AG04450 (cell line): Measurements from ENCODE around the gene CCDC141. TPM values are rescaled to one million over a fixed set of nuclear protein-coding genes. Genes with fewer than 3 reads are reported as not detected.

Experiments
- CTCF ChIA-PET: fragments of 300-600, 350-600 bp; formaldehyde crosslinking; extraction: SDS; loops from one replicate; lab custom pipeline; 2022; ENCODE audit warnings: antibody characterized with exemption, inconsistent platforms; lab: Charles Lee
- POLR2A ChIA-PET: fragments of 350-600 bp; formaldehyde crosslinking; extraction: SDS; loops from one replicate; lab custom pipeline; 2021; ENCODE audit warnings: antibody characterized with exemption, inconsistent platforms; lab: Yijun Ruan, JAX
- DNase-seq: peaks from one replicate; pipeline ENCODE4 v3.0.0-alpha.2; 2011; ENCODE audit warnings: low read depth, low spot score
- H3K27ac ChIP-seq: one replicate; pipeline ENCODE4 v1.5.1; 2012; ENCODE audit warnings: low read depth, low read length, control low read depth
- H3K27me3 ChIP-seq: one replicate; pipeline ENCODE4 v1.6.0; 2012; ENCODE audit warnings: low read length; ENCODE audit not compliant: control insufficient read depth, insufficient read depth
- H3K4me3 ChIP-seq: 2 replicates; pipeline ENCODE4 v1.5.1; 2011; ENCODE audit warnings: mild to moderate bottlenecking, low read depth, low read length, control low read depth
- H3K9me3 ChIP-seq: 2 replicates; pipeline ENCODE4 v1.5.1; 2012; ENCODE audit warnings: low read length; ENCODE audit not compliant: control insufficient read depth, insufficient read depth
- polyA plus RNA-seq: library from polyadenylated mRNA; depleted of rRNA; stranded (reverse); fragments of >200 nt; gene quantifications from 2 replicates; pipeline ENCODE4 v1.2.3, GENCODE V29; 2011
- TF ChIP-seq, protein P1 (sequence below): IDR thresholded peaks from 2 replicates; pipeline ENCODE4 v1.5.1; 2011; ENCODE audit warnings: low read depth, low read length, control low read depth, inconsistent platforms

The CCDC141 gene
- polyA plus RNA-seq, 1 experiment: not detected

DNA sequence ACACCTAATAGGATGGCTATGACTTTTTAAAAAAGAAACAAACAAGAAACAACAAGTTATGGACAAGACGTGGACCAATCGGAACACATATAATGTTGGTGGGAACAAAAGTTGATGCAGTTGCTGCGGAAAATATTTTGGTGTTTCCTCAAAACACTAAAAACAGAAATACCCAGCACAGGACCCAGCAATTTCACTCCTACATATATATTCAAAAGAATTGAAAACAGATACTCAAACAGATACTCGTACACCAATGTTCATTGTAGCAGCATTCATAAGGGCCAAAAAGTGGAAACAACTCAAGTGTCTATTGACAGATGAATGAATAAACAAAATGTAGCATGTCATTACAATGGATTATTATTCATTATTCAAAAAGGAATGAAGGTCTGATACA is 12.1 kb downstream of the CCDC141 start:
- ChIA-PET CTCF (no interaction called here), POLR2A (no interaction called here)
- DNase-seq: no peak
- Histone ChIP-seq H3K27me3 (no peaks in the 10 kb centered on the region), H3K27ac (no peak overlapping the region), H3K9me3 (no peaks in the 10 kb centered on the region), H3K4me3 (no peak overlapping the region)
- TF ChIP-seq, protein P1, sequence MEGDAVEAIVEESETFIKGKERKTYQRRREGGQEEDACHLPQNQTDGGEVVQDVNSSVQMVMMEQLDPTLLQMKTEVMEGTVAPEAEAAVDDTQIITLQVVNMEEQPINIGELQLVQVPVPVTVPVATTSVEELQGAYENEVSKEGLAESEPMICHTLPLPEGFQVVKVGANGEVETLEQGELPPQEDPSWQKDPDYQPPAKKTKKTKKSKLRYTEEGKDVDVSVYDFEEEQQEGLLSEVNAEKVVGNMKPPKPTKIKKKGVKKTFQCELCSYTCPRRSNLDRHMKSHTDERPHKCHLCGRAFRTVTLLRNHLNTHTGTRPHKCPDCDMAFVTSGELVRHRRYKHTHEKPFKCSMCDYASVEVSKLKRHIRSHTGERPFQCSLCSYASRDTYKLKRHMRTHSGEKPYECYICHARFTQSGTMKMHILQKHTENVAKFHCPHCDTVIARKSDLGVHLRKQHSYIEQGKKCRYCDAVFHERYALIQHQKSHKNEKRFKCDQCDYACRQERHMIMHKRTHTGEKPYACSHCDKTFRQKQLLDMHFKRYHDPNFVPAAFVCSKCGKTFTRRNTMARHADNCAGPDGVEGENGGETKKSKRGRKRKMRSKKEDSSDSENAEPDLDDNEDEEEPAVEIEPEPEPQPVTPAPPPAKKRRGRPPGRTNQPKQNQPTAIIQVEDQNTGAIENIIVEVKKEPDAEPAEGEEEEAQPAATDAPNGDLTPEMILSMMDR: no peak

DNA sequence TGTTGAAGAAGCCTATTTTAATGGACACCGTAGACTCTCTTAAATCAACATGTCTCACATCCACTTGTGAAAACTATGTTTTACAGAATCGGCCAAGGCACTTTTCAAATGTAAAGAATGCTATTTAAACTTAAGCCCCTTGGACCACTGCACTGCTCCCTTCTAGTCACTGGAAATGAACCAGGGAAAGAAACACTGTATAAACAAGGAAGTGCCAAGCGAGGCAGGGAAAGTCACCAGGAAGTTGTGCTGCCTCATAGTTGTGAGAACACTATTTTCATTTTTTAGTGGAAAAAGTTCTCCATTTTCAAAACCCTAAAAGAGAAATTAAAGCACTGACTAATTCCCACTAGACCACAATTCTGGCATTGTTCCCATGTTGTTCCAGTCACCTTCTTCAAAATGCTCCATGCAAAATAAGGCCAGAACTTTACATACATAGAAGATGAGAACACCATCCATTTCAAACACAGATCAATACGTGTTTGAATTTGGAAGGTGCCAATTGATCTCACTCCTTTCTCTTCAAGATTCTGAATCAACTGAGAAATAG is 13.5 kb downstream of the CCDC141 start:
- no peak for DNase-seq
- POLR2A ChIA-PET: no interaction called here
- CTCF ChIA-PET: no interaction called here
- Histone ChIP-seq H3K9me3 (no peaks in the 10 kb centered on the region), H3K27me3 (no peaks in the 10 kb centered on the region), H3K27ac (no peak overlapping the region), H3K4me3 (no peak overlapping the region)
- TF ChIP-seq, protein P1: no peak

DNA sequence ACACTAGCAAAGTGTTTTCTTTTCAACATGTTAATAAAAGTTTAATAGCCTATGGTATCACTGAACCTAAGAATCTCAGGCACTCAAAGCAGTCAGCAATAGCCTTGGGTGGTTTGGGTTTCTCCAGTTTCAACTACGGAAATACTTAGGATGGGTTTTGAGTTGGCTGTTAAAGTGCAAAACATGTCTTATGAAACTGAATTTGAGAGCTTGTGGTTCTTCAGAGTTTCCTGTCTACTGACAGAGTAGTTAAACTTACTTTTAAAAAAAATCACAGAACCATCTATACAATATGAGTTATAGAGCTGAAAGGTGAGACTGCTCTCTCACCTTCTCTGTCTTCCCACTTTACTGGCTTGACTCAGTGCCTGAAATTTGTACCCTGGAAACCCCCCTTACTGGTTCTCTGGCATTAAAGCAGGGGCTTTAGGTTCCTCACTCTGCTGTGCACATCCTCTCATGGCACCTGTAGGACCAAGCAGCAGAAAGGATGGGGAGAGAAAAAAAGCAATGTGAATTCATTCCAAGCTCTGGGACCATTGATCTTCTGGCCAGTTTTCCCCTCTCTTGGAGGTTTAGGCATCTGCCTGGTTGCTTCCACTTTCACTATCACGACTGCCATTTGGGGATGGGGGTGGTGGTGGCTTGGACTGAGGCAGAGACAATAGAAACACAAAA is 18.1 kb downstream of the CCDC141 start:
- ChIA-PET POLR2A (no interaction called here), CTCF (no interaction called here)
- Histone ChIP-seq H3K9me3 (no peaks in the 10 kb centered on the region), H3K27me3 (no peaks in the 10 kb centered on the region), H3K4me3 (no peak overlapping the region), H3K27ac (no peak overlapping the region)
- TF ChIP-seq, protein P1: no peak
- DNase-seq: no peak

DNA sequence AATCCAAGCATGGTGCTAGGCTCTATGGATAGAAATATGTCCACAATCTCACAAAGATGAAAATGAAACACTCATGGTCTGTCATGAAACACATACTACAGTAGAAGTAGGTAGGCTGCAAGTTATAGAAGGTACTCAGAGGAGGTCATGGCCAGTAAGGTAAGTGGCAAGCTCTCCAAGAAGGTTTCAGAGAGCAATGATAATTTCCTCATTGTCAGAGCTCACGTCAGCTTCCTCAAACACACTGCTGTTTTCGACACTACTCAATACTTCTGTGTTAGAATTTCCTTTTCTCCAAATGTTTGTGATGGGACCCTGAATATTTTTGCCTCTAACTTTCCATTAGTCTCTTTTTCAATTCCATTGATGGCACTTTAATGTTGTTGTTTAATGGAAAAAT is 25.5 kb downstream of the CCDC141 start:
- ChIA-PET CTCF (no interaction called here), POLR2A (no interaction called here)
- H3K27me3 ChIP-seq: no peaks in the 10 kb centered on the region
- H3K9me3 ChIP-seq: no peaks in the 10 kb centered on the region
- TF ChIP-seq, protein P1: no peak
- no peak overlapping the region for H3K4me3 ChIP-seq
- H3K27ac ChIP-seq: no peak overlapping the region
- no peak for DNase-seq

DNA sequence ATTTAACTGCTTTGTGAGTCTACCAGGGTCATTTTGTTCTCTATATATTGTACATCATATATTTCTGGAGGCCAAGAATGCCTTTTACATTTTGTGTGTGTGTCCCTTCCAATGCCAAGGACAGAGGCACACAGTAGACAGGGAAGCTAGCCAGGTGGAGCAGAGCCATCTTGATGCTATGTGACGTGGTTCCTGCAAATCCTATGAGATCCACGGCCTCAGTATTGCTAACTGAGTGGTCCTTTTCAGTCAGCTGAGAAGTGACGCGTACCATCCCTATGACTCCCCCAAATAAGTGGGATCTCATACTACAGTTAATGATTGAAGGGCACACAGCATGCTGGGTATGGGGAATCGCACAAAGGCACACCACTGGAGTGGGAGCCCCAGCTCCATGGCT is 27.3 kb downstream of the CCDC141 start:
- Histone ChIP-seq H3K4me3 (no peak overlapping the region), H3K9me3 (no peaks in the 10 kb centered on the region), H3K27me3 (no peaks in the 10 kb centered on the region), H3K27ac (no peak overlapping the region)
- CTCF ChIA-PET: interaction anchor here (0.8 kb wide), 1 partner anchor 403 kb away, joined by 3 read pairs; no protein-coding TSS in a partner anchor
- TF ChIP-seq, protein P1: no peak
- DNase-seq: no peak
- POLR2A ChIA-PET: no interaction called here
